ENCODE results near the gene NUP35.

DNA sequence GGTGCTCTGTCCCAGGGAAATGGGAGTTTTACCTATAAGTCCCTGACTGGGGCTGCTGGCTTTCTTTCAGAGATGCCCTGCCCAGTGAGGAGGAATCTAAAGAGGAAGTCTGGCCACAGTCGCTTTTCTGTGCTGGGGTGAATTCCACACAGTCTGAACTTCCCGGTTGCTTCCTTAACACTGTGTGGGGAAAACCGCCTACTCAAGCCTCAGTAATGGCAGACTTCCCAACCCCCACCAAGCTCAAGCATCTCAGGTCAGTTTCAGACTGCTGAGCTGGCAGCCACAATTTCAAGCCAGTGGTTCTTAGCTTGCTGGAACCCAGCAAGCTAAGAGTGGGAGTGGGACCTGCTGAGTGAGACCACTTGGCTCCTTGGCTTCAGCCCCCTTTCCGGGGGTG is 54.9 kb downstream of the NUP35 start:
- TF ChIP-seq EP300 (conservative IDR thresholded peaks at IDR 0.05; ENCODE audit: poor library complexity, severe bottlenecking) = no peak
- TF ChIP-seq CTCF (IDR thresholded peaks at IDR 0.05; ENCODE audit: poor library complexity, severe bottlenecking) = no peak
- TF ChIP-seq EZH2 (IDR thresholded peaks at IDR 0.05; ENCODE audit: borderline replicate concordance, insufficient read depth, low read length, poor library complexity, severe bottlenecking) = no peak
- no peak for TF ChIP-seq TAF1 (IDR thresholded peaks at IDR 0.05; ENCODE audit: low read depth)
- TF ChIP-seq POLR2AphosphoS5 (IDR thresholded peaks at IDR 0.05) = no peak
- TF ChIP-seq MXI1 (conservative IDR thresholded peaks at IDR 0.05; ENCODE audit: poor library complexity, severe bottlenecking) = no peak
- no peak for TF ChIP-seq SMC3 (conservative IDR thresholded peaks at IDR 0.05; ENCODE audit: poor library complexity)
- no peak for TF ChIP-seq RAD21 (conservative IDR thresholded peaks at IDR 0.05)
